D721Med (cell line): Measurements from ENCODE around the gene CCNL2.
"Not testable (repeated sequence)": the region's sequence is repeated elsewhere in the genome, so short reads cannot be mapped to it uniquely, and the experiment has no call there.

Experiments used
- DNase-seq: peaks from one replicate; pipeline ENCODE4 v3.0.0; 2011; ENCODE audit warnings: low spot score; ENCODE audit not compliant: insufficient read length
- FAIRE-seq: peaks from 2 replicates; lab custom pipeline; 2011; peaks lifted over from hg19 to GRCh38; lab: Jason Lieb, UNC
- TF ChIP-seq, protein P1 (sequence below): IDR thresholded peaks from 2 replicates; pipeline ENCODE4 v1.5.1; 2012; ENCODE audit warnings: mild to moderate bottlenecking, control low read depth; ENCODE audit not compliant: insufficient read depth; ENCODE audit errors: missing control alignments

The CCNL2 gene

DNA sequence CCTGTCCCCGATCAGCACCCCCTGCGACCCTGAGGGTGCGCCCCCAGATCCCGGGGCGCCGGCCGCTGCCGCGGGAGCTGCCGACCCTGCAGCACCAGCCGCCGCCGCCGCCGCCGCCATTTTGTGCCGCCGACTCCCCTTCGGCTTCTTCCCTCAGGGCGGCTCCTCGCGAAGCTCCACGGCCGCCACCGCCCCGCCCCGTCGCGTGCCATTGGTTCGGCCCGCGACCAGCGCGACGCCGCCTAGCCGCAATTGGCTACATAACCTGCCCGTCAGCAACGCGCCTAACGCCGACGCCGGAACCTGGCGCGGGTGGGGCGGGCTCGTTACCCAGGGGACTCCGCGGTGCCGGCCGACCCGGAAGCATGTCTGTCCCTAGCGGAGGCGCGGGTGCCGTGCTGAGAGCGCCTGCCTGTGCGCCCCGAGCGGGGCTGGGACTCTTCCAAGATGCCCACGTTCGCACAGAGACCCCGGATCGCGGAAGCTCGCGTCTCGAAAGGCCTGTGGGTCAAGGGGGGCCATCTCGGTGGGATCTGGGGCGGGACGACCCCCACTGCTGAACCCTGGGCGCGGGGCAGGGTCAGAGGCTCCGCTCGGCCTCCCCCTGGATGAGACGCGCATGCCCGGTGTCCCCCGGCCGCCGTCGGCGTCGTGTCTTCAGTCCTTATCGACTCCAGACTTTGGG, at the start of gene CCNL2:
Gene CCNL2 (minus strand): TSS at position 149 of the 685 bp plus-strand sequence. CDS start 29 bp downstream, at position 120.
- DNase-seq (peak; percentile 72), FAIRE-seq (no peak)
- TF ChIP-seq, protein P1, sequence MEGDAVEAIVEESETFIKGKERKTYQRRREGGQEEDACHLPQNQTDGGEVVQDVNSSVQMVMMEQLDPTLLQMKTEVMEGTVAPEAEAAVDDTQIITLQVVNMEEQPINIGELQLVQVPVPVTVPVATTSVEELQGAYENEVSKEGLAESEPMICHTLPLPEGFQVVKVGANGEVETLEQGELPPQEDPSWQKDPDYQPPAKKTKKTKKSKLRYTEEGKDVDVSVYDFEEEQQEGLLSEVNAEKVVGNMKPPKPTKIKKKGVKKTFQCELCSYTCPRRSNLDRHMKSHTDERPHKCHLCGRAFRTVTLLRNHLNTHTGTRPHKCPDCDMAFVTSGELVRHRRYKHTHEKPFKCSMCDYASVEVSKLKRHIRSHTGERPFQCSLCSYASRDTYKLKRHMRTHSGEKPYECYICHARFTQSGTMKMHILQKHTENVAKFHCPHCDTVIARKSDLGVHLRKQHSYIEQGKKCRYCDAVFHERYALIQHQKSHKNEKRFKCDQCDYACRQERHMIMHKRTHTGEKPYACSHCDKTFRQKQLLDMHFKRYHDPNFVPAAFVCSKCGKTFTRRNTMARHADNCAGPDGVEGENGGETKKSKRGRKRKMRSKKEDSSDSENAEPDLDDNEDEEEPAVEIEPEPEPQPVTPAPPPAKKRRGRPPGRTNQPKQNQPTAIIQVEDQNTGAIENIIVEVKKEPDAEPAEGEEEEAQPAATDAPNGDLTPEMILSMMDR = no peak

DNA sequence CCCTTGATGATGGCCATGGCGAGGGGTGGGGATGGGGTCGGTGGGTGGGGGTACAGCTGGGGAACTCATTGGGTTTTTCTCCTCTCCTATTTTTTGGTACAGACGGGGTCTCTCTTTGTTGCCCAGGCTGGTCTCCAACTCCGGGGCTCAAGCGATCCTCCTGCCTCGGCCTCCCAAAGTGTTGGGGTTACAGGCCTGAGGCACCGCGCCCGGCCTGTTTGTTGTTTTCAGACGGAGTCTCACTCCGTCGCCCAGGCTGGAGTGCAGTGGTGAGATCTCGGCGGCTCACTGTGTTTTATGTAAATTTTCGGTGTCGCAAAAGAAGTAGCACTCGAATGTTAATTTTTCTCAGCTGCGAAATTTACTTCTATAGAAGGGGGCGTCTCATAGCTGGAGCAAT, 47.5 kb upstream of the CCNL2 start:
- FAIRE-seq, DNase-seq: not testable (repeated sequence)

DNA sequence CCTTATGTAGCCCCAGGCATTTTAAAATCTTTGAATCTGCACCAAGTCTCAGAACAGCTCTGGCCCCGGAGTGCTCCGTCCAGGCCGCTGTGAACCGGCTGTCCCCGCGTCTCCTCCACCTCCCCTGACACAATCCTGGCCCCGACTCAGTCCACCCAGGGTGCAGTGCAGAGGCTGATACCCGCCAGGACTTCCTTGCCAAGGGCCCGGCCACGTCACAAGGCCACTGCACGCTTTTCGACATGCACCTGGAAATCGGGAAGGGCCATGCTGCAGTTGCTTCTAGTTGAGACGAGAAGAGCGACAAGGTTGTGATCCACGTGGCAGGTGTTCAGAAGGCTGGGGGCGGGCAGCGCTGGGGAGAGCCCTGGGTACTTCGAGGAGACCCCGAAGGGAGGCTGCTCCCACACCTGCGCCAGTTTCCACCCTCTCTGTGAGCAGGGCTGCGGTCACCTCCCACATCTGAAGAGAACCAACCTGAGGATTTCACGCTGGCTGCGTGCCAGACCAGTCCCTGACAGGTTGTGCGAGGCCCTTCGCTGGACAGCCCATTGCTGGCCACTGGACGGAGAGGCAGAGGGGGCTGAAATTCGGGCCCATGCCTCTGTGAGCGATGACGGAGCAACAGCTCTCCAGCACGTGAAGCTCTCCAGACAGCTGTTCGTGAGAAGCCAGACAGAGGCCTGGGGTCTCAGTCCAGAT, 43.1 kb upstream of the CCNL2 start:
- TF ChIP-seq, protein P1 = no peak
- DNase-seq = no peak
- FAIRE-seq = no peak

DNA sequence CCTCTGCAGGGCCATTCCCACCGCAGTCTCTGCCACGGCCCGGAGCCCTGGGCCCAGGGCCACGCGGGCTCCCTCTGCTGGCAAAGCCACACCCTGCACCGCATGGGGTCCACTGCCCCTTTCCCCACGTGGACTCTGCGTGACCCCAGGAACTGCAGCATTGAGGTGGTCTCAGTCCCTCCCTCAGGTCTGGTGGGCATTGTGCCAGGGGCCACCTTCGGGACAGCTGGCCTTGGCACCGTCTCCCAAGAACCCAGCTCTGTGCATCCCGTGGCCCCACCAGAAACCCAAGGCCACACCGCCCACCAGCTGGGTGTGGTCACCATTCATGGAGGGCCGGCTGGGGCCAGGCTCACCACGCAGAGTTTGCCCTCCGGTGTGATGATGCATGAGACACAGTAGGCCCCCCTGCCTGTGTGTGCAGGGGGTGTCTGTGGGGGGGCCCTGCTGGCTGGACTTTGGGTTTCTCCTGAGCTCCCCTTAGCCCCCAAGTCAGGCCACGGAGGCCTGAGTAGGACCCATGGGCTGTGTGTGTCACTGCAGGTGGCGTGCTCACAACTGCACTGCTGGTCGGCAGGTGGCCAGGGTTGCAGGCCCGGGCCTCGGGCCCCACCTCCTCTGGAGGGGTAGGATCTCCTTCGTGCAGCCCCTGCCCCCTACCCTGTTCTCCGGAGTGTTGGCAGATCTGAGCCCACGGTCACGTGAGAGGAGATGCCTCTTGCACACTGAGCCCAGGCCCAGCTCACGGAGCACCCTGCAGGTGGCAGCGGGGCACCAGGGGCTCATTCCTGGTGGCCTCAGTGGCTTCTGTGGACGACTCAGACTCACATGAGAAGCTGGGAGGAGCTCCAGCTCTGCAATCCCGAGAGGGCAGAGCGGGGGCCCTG, 42.1 kb upstream of the CCNL2 start:
- DNase-seq (peak; percentile 67), FAIRE-seq (no peak)
- TF ChIP-seq, protein P1 = peak; percentile 70

DNA sequence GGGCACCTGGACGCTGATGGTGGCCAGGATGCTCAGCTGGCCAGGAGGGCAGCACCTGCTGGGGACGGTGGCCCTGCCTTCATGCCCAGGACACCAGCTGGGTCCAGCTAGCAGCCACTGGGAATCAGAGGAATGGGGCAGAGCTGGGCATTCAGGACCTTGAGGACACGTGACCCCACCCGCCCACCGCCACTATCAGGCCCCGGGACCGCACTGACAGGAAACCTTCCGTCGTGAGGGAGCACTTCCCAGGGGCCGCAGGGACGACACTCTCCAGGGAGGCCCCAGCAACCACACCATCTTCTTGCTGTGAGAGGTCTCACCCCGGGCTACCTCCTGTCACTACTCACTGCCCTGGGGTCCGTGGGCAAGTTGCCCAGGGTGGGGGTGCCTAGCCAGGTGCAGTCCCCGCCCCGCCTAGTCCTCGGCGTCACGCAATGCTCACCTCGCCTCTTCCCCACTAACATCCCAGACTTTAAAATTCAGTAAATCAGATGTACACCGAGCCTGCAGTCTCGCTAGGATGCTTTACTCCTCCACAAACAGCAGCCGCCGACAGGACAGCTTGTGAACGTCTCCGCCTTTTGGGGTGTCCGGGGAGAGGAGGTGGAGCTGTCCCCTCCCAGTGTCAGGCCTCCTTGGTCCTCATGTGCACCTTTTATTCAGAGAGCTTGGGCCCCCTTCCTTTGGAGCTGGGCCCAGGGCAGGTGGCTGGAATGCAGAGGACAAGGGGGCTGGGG, 41.3 kb upstream of the CCNL2 start:
- TF ChIP-seq, protein P1 = no peak
- FAIRE-seq (no peak), DNase-seq (no peak)

DNA sequence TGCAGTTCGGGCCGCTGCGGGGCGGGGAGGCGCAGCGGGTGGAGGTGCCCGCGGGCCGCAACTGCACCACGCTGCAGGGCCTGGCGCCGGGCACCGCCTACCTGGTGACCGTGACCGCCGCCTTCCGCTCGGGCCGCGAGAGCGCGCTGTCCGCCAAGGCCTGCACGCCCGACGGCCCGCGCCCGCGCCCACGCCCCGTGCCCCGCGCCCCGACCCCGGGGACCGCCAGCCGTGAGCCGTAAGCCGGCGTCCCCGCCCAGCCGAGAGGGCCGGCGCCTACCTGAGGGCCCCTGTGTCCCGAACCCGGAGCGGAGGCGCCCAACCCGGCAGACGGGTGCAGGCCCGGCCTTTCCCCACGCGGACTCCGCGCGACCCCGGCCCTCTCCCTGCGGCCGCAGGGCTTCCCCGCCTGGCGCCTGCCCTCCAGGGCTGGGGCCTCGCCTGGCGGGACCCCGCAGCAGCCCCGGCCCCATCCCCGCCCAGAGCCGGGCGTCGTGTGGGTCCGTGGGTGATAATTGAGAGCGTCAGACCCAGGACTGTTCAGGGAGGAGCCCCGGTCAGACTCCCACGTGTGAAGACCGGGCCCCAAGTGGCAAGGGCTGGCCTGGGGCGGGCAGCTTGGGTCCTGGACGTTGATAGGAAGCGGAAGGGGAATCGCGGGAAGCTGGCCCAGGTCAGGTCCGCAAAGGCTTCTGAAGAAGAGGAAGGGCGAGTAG, 40.6 kb upstream of the CCNL2 start:
- FAIRE-seq = no peak

More for the DNA sequence above, 40.6 kb upstream of the CCNL2 start:
- TF ChIP-seq, protein P1 = no peak
- DNase-seq = peak; percentile 2
